T-helper 1 cell (primary cell): ENCODE measurements around the gene QRFP.

Experiments used
- DNase-seq, 5 donors: peaks; one replicate each; pipeline ENCODE4 v3.0.0-alpha.2; 2012 to 2020

The QRFP gene

GRCh38 chr9:130888146-130888885, 8.3 kb downstream of the QRFP start:
- DNase-seq = no peak

- DNase-seq = no peak
These were observed 9.0 kb downstream of the QRFP start for GRCh38 chr9:130887494-130888144.

GRCh38 chr9:130886981-130887380, 9.6 kb downstream of the QRFP start:
- DNase-seq = no peak

- no peak for DNase-seq
These were observed 10.9 kb downstream of the QRFP start for GRCh38 chr9:130885484-130886375.

- DNase-seq = no peak
These were observed 11.8 kb downstream of the QRFP start for GRCh38 chr9:130884542-130885483.

- no peak for DNase-seq
These were observed 12.5 kb downstream of the QRFP start for GRCh38 chr9:130884111-130884531.

- DNase-seq = no peak
These were observed 13.1 kb downstream of the QRFP start for GRCh38 chr9:130883479-130883878.

GRCh38 chr9:130882696-130883225, 13.9 kb downstream of the QRFP start:
- DNase-seq = no peak

- no peak for DNase-seq
These were observed 15.1 kb downstream of the QRFP start for GRCh38 chr9:130881516-130881915.

- DNase-seq = no peak
These were observed 15.9 kb downstream of the QRFP start for GRCh38 chr9:130880599-130881220.

- DNase-seq = no peak
These were observed 16.7 kb downstream of the QRFP start for GRCh38 chr9:130879863-130880411.

GRCh38 chr9:130878295-130878694, 18.3 kb downstream of the QRFP start:
- DNase-seq = no peak

GRCh38 chr9:130877300-130877699, 19.3 kb downstream of the QRFP start:
- no peak for DNase-seq

GRCh38 chr9:130874783-130875182, 21.8 kb downstream of the QRFP start:
- no peak for DNase-seq

- no peak for DNase-seq
These were observed 22.6 kb downstream of the QRFP start for GRCh38 chr9:130873966-130874365.

- no peak for DNase-seq
These were observed 23.6 kb downstream of the QRFP start for GRCh38 chr9:130872912-130873503.

GRCh38 chr9:130872508-130872907, 24.1 kb downstream of the QRFP start:
- DNase-seq = no peak

- no peak for DNase-seq
These were observed 24.5 kb downstream of the QRFP start for GRCh38 chr9:130872093-130872492.

GRCh38 chr9:130871395-130872062, 25.1 kb downstream of the QRFP start:
- DNase-seq = no peak
